Activated CD4-positive, alpha-beta T cell treated with anti-CD3 and anti-CD28 coated beads for 1 hour (primary cell): ENCODE measurements around the gene FCRL3.

Source experiments
- DNase-seq: peaks from one replicate; pipeline ENCODE4 v3.0.0-alpha.2; 2020

The FCRL3 gene

GRCh38 chr1:157673008-157673407, 27.6 kb downstream of the FCRL3 start:
- no peak for DNase-seq

GRCh38 chr1:157671895-157672294, 28.7 kb downstream of the FCRL3 start:
- no peak for DNase-seq

GRCh38 chr1:157659576-157660247, 40.9 kb downstream of the FCRL3 start:
- no peak for DNase-seq

GRCh38 chr1:157658571-157658970, 42.0 kb downstream of the FCRL3 start:
- no peak for DNase-seq

DNA sequence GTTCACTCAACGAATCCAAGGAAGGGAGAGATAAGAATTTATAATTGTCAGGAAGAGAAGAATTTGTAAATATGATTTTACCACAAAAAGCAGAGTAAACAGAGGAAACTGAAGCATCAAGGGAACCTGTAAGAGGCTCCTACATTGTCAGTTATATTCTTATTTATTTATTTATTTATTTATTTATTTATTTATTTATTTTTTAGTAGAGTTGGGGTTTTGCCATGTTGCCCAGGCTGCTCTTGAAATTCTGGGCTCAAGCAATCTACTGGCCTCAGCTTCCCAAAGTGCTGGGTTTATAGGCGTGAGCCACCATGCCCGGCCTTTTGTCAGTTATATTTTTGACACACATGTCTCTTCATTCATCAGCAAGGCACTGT, 47.1 kb downstream of the FCRL3 start:
- no peak for DNase-seq

- no peak for DNase-seq
Observed at GRCh38 chr1:157652859-157653493, 47.6 kb downstream of the FCRL3 start.

DNA sequence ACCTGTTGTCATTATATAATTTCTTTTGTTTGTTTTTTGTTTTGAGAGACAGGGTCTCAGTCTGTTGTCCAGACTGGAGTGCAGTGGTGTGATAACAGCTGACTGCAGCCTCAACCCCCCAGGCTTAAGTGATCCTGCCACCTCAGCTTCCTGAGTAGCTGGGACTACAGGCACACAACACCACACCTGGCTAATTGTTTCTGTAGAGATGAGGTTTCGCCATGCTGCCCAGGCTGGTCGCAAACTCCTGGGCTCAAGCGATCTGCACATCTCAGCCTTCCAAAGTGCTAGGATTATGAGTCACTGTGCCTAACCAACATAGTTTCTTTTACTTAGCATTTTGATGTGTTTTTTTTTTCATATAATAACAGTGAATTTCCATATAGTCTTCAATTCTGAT, 52.3 kb downstream of the FCRL3 start:
- no peak for DNase-seq

DNA sequence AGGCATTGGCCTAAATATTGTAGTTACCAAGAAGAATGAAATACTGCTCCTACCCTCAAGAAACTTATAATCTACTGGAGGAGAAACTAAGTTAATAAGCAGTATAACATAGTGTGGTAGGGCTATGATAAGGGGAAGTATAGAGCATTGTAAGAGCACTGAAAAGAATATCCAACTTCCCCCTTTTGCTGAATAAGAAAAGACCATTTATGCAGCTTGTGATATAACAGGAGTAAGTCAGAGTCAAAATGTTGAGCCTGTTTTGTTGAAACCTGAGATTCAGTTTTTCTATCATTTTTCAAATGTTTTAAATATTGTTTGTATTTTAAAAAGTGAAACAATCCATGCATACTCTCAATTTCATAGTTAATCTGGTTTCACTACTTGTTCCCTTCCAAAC, 54.4 kb downstream of the FCRL3 start:
- no peak for DNase-seq

DNA sequence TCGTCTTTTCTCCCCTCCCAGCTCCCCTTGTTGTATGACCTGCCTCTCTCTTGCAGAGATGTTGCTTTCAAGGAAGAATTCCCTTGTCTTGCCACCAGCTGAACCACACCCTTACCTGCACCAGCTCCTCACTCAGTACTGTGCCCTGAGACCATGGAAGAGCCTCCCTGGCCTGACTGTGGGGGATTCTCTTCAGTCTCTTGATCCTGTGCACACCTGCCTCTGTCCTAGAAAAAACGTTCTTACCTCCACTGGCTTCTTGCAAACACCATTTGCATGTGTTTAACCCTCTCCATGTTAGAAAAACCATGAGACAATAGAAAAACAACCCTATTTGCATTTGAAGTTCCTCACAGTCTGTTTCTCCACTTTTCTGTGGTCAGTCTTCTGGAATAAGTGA, 59.4 kb downstream of the FCRL3 start:
- DNase-seq: no peak

GRCh38 chr1:157639800-157640199, 60.8 kb downstream of the FCRL3 start:
- DNase-seq: no peak

- no peak for DNase-seq
Observed at GRCh38 chr1:157628773-157629172, 71.8 kb downstream of the FCRL3 start.
